T-helper 2 cell treated with Interferon-gamma antibody and Interleukin-4, amounts not matched to agents 5 μg/mL and 100 μg/mL, for 36 hours (primary cell): Measurements from ENCODE around the gene SCGB1D4.

Experiments used
- DNase-seq: peaks from one replicate; pipeline ENCODE4 v3.0.0; 2021; ENCODE audit warnings: low spot score
- H3K27ac Mint-ChIP-seq: one replicate; pipeline ENCODE4 v1.8.0; 2021; ENCODE audit warnings: mild to moderate bottlenecking, mixed read lengths
- H3K27me3 Mint-ChIP-seq: one replicate; pipeline ENCODE4 v1.8.0; 2021; ENCODE audit warnings: low read depth, mixed read lengths
- H3K36me3 Mint-ChIP-seq: one replicate; pipeline ENCODE4 v1.8.0; 2021; ENCODE audit warnings: low read depth, mixed read lengths
- H3K4me1 Mint-ChIP-seq: one replicate; pipeline ENCODE4 v1.8.0; 2021; ENCODE audit warnings: low read depth, mixed read lengths
- H3K4me3 Mint-ChIP-seq: one replicate; pipeline ENCODE4 v1.8.0; 2022; ENCODE audit warnings: mild to moderate bottlenecking, moderate library complexity, mixed read lengths
- H3K9me3 Mint-ChIP-seq: one replicate; pipeline ENCODE4 v1.8.0; 2021; ENCODE audit warnings: mixed read lengths

The SCGB1D4 gene

GRCh38 chr11:62264004-62264403, 34.9 kb downstream of the SCGB1D4 start:
- Mint-ChIP-seq H3K9me3 (no peaks in the 10 kb centered on the region), H3K27me3 (peaks cover 2% of the 10 kb centered on the region), H3K27ac (no peak overlapping the region), H3K4me1 (peaks cover 6% of the 10 kb centered on the region), H3K4me3 (no peak overlapping the region), H3K36me3 (no peaks in the 10 kb centered on the region)
- DNase-seq, result no peak

DNA sequence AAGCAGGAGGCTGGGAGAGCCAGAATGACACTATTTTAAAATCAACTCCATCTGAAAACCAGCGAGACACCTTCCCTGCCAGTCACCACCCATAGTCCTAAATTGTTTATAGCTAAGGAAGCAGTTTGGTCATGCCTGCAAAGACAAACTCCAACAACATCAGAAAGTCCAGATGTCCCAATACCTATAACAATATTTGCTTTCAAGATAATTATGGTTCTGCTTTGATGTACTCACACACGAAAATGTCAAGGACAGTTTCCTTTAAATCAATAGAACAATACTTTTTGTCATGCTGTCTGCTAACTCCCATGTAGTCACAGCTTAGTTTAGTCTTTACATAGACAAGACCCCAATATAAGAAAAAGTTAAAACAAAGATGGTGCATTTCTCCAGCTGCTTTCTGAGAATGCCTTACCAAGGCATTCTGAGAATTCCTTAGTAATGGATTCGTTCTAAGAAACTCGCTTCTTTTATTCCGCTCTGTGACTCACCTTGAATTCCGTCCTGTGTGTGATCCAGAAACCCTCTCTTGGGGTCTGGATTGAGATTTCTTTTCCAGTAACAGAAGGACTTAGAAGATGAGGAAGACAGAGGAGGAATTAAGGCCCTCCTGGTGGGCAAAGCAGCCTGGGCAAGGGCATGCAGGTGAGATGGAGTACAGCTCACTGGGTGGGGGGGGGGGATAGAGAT, 38.5 kb downstream of the SCGB1D4 start:
- Mint-ChIP-seq H3K4me3 (no peak overlapping the region), H3K4me1 (peaks cover 6% of the 10 kb centered on the region), H3K27me3 (peaks cover 2% of the 10 kb centered on the region), H3K36me3 (no peaks in the 10 kb centered on the region), H3K27ac (no peak overlapping the region), H3K9me3 (no peaks in the 10 kb centered on the region)
- no peak for DNase-seq

GRCh38 chr11:62256281-62256680, 42.6 kb downstream of the SCGB1D4 start:
- no peak for DNase-seq
- H3K27me3 Mint-ChIP-seq, result peaks cover 2% of the 10 kb centered on the region
- no peak overlapping the region for H3K27ac Mint-ChIP-seq
- no peaks in the 10 kb centered on the region for H3K4me1 Mint-ChIP-seq
- peaks cover 20% of the 10 kb centered on the region for H3K9me3 Mint-ChIP-seq
- no peak overlapping the region for H3K4me3 Mint-ChIP-seq
- no peaks in the 10 kb centered on the region for H3K36me3 Mint-ChIP-seq

GRCh38 chr11:62253999-62254542, 44.8 kb downstream of the SCGB1D4 start:
- H3K27me3 Mint-ChIP-seq, result peaks cover 4% of the 10 kb centered on the region
- H3K27ac Mint-ChIP-seq, result no peak overlapping the region
- H3K9me3 Mint-ChIP-seq, result peaks cover 32% of the 10 kb centered on the region
- DNase-seq, result no peak
- H3K36me3 Mint-ChIP-seq, result no peaks in the 10 kb centered on the region
- H3K4me3 Mint-ChIP-seq, result no peak overlapping the region
- no peaks in the 10 kb centered on the region for H3K4me1 Mint-ChIP-seq

DNA sequence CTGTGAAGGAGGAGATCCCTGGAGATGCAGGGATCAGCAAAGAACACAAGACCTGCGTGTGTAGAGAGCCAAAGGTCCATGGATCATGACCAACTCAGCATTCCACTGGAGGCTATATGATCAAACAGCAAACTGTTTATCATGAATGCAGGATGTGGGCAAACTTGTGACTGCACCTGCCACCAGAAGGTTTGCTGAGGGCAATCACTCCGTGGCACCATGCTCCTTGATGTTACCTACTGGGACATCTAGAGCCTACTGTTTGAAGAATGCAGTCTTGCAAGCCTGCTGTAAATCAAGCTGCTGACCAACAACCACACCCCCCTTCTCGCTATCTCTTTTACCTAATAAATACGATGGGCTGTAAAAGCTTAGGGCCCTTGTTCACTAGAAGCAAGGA, 47.2 kb downstream of the SCGB1D4 start:
- DNase-seq, result no peak
- Mint-ChIP-seq H3K27me3 (peaks cover 4% of the 10 kb centered on the region), H3K27ac (no peak overlapping the region), H3K36me3 (no peaks in the 10 kb centered on the region), H3K4me1 (peaks cover 2% of the 10 kb centered on the region), H3K4me3 (no peak overlapping the region), H3K9me3 (peaks cover 32% of the 10 kb centered on the region)
